ENCODE results near the gene RANBP3.
"Not testable (repeated sequence)": the region's sequence is repeated elsewhere in the genome, so short reads cannot be mapped to it uniquely, and the experiment has no call there.

RANBP3 gene

GRCh38 chr19:5894704-5895349 is 83.1 kb downstream of the RANBP3 start:
- Histone ChIP-seq H3K4me1 (ENCODE audit: control insufficient read depth, insufficient read depth, low read length) (no peaks in the 10 kb centered on the region), H3K9me3 (ENCODE audit: control insufficient read depth, low read length) (no peaks in the 10 kb centered on the region), H3K36me3 (ENCODE audit: control insufficient read depth, insufficient read depth, low read length) (peaks cover 6% of the 10 kb centered on the region), H3K27ac (ENCODE audit: insufficient read depth, low read depth, low read length, poor library complexity, severe bottlenecking) (no peak overlapping the region), H3K27me3 (ENCODE audit: control insufficient read depth, insufficient read depth, low read length, poor library complexity, severe bottlenecking) (no peaks in the 10 kb centered on the region), H3K4me3 (ENCODE audit: insufficient read depth, low read depth, low read length) (no peak overlapping the region)
- WGBS, 2 experiments = 95% methylated on average over 28 of the region's 28 CpGs

- Histone ChIP-seq H3K27me3 (ENCODE audit: control insufficient read depth, insufficient read depth, low read length, poor library complexity, severe bottlenecking) (no peaks in the 10 kb centered on the region), H3K27ac (ENCODE audit: insufficient read depth, low read depth, low read length, poor library complexity, severe bottlenecking) (no peak overlapping the region), H3K4me3 (ENCODE audit: insufficient read depth, low read depth, low read length) (no peak overlapping the region), H3K36me3 (ENCODE audit: control insufficient read depth, insufficient read depth, low read length) (peaks cover 5% of the 10 kb centered on the region), H3K9me3 (ENCODE audit: control insufficient read depth, low read length) (no peaks in the 10 kb centered on the region), H3K4me1 (ENCODE audit: control insufficient read depth, insufficient read depth, low read length) (no peaks in the 10 kb centered on the region)
- WGBS, 2 experiments = 93 to 95% methylated on average over 28 of the region's 28 CpGs
These were observed 83.8 kb downstream of the RANBP3 start for GRCh38 chr19:5893907-5894703.

GRCh38 chr19:5893296-5893903 is 84.5 kb downstream of the RANBP3 start:
- no peak overlapping the region for H3K4me3 ChIP-seq (ENCODE audit: insufficient read depth, low read depth, low read length)
- WGBS, 2 experiments = 86% methylated on average over 13 of the region's 13 CpGs
- no peaks in the 10 kb centered on the region for H3K9me3 ChIP-seq (ENCODE audit: control insufficient read depth, low read length)
- no peaks in the 10 kb centered on the region for H3K4me1 ChIP-seq (ENCODE audit: control insufficient read depth, insufficient read depth, low read length)
- no peak overlapping the region for H3K27ac ChIP-seq (ENCODE audit: insufficient read depth, low read depth, low read length, poor library complexity, severe bottlenecking)
- H3K36me3 ChIP-seq (ENCODE audit: control insufficient read depth, insufficient read depth, low read length) = peaks cover 5% of the 10 kb centered on the region
- H3K27me3 ChIP-seq (ENCODE audit: control insufficient read depth, insufficient read depth, low read length, poor library complexity, severe bottlenecking) = no peaks in the 10 kb centered on the region

GRCh38 chr19:5892772-5893275 is 85.1 kb downstream of the RANBP3 start:
- peaks cover 5% of the 10 kb centered on the region for H3K36me3 ChIP-seq (ENCODE audit: control insufficient read depth, insufficient read depth, low read length)
- no peaks in the 10 kb centered on the region for H3K27me3 ChIP-seq (ENCODE audit: control insufficient read depth, insufficient read depth, low read length, poor library complexity, severe bottlenecking)
- H3K9me3 ChIP-seq (ENCODE audit: control insufficient read depth, low read length) = no peaks in the 10 kb centered on the region
- no peaks in the 10 kb centered on the region for H3K4me1 ChIP-seq (ENCODE audit: control insufficient read depth, insufficient read depth, low read length)
- no peak overlapping the region for H3K27ac ChIP-seq (ENCODE audit: insufficient read depth, low read depth, low read length, poor library complexity, severe bottlenecking)
- WGBS, 2 experiments = 72 to 77% methylated on average over 15 of the region's 15 CpGs
- no peak overlapping the region for H3K4me3 ChIP-seq (ENCODE audit: insufficient read depth, low read depth, low read length)

- 49 to 50% methylated on average over 48 of the region's 48 CpGs for whole genome bisulfite sequencing, 2 experiments
- H3K27me3 ChIP-seq (ENCODE audit: control insufficient read depth, insufficient read depth, low read length, poor library complexity, severe bottlenecking) = no peaks in the 10 kb centered on the region
These were observed 85.8 kb downstream of the RANBP3 start for GRCh38 chr19:5891938-5892771.

GRCh38 chr19:5891572-5891937 is 86.4 kb downstream of the RANBP3 start:
- H3K27ac ChIP-seq (ENCODE audit: insufficient read depth, low read depth, low read length, poor library complexity, severe bottlenecking) = no peak overlapping the region
- H3K9me3 ChIP-seq (ENCODE audit: control insufficient read depth, low read length) = no peaks in the 10 kb centered on the region
- no peaks in the 10 kb centered on the region for H3K27me3 ChIP-seq (ENCODE audit: control insufficient read depth, insufficient read depth, low read length, poor library complexity, severe bottlenecking)
- H3K4me1 ChIP-seq (ENCODE audit: control insufficient read depth, insufficient read depth, low read length) = no peaks in the 10 kb centered on the region
- H3K36me3 ChIP-seq (ENCODE audit: control insufficient read depth, insufficient read depth, low read length) = peaks cover 3% of the 10 kb centered on the region
- 78 to 82% methylated on average over 4 of the region's 4 CpGs for WGBS, 2 experiments
- no peak overlapping the region for H3K4me3 ChIP-seq (ENCODE audit: insufficient read depth, low read depth, low read length)

More at GRCh38 chr19:5891938-5892771, 85.8 kb downstream of the RANBP3 start:
- Histone ChIP-seq H3K4me1 (ENCODE audit: control insufficient read depth, insufficient read depth, low read length) (no peaks in the 10 kb centered on the region), H3K27ac (ENCODE audit: insufficient read depth, low read depth, low read length, poor library complexity, severe bottlenecking) (no peak overlapping the region), H3K9me3 (ENCODE audit: control insufficient read depth, low read length) (no peaks in the 10 kb centered on the region), H3K4me3 (ENCODE audit: insufficient read depth, low read depth, low read length) (no peak overlapping the region), H3K36me3 (ENCODE audit: control insufficient read depth, insufficient read depth, low read length) (peaks cover 5% of the 10 kb centered on the region)

- Histone ChIP-seq H3K4me3 (ENCODE audit: insufficient read depth, low read depth, low read length) (no peak overlapping the region), H3K36me3 (ENCODE audit: control insufficient read depth, insufficient read depth, low read length) (no peaks in the 10 kb centered on the region), H3K4me1 (ENCODE audit: control insufficient read depth, insufficient read depth, low read length) (no peaks in the 10 kb centered on the region), H3K27ac (ENCODE audit: insufficient read depth, low read depth, low read length, poor library complexity, severe bottlenecking) (no peak overlapping the region), H3K27me3 (ENCODE audit: control insufficient read depth, insufficient read depth, low read length, poor library complexity, severe bottlenecking) (no peaks in the 10 kb centered on the region), H3K9me3 (ENCODE audit: control insufficient read depth, low read length) (no peaks in the 10 kb centered on the region)
- 77 to 78% methylated on average over 10 of the region's 10 CpGs for WGBS, 2 experiments
These were observed 87.8 kb downstream of the RANBP3 start for GRCh38 chr19:5890099-5890498.

- Histone ChIP-seq H3K27me3 (ENCODE audit: control insufficient read depth, insufficient read depth, low read length, poor library complexity, severe bottlenecking) (no peaks in the 10 kb centered on the region), H3K4me3 (ENCODE audit: insufficient read depth, low read depth, low read length) (no peak overlapping the region), H3K9me3 (ENCODE audit: control insufficient read depth, low read length) (no peaks in the 10 kb centered on the region), H3K36me3 (ENCODE audit: control insufficient read depth, insufficient read depth, low read length) (no peaks in the 10 kb centered on the region), H3K27ac (ENCODE audit: insufficient read depth, low read depth, low read length, poor library complexity, severe bottlenecking) (no peak overlapping the region), H3K4me1 (ENCODE audit: control insufficient read depth, insufficient read depth, low read length) (no peaks in the 10 kb centered on the region)
- WGBS, 2 experiments = 85% methylated on average over 17 of the region's 17 CpGs
These were observed 88.5 kb downstream of the RANBP3 start for GRCh38 chr19:5889288-5889971.

GRCh38 chr19:5884065-5884811 is 93.7 kb downstream of the RANBP3 start:
- 85 to 87% methylated on average over 11 of the region's 11 CpGs for WGBS, 2 experiments
- H3K4me1 ChIP-seq (ENCODE audit: control insufficient read depth, insufficient read depth, low read length); H3K9me3 ChIP-seq (ENCODE audit: control insufficient read depth, low read length); H3K27me3 ChIP-seq (ENCODE audit: control insufficient read depth, insufficient read depth, low read length, poor library complexity, severe bottlenecking); H3K36me3 ChIP-seq (ENCODE audit: control insufficient read depth, insufficient read depth, low read length); H3K27ac ChIP-seq (ENCODE audit: insufficient read depth, low read depth, low read length, poor library complexity, severe bottlenecking); H3K4me3 ChIP-seq (ENCODE audit: insufficient read depth, low read depth, low read length): not testable (repeated sequence)

All from ectodermal cell (in vitro differentiated cells).